Activated CD8-positive, alpha-beta T cell treated with anti-CD3 and anti-CD28 coated beads, Interleukin-2, amount 10 ng/mL, durations not matched to agents 7 days and 5 days (primary cell): ENCODE data around the gene ARHGEF37. TPM values are rescaled to one million over a fixed set of nuclear protein-coding genes. Genes with fewer than 3 reads are reported as not detected.
A peak's percentile ranks its signal among the peaks of the same experiment; 100 is the strongest.
"Not testable (repeated sequence)": the region's sequence is repeated elsewhere in the genome, so short reads cannot be mapped to it uniquely, and the experiment has no call there.

Experiments used
- ATAC-seq: fragments of 150-1000 bp; cut with Tn5 transposase; one replicate; pipeline ENCODE4 v1.10.0; 2021; ENCODE audit warnings: moderate library complexity
- CTCF ChIA-PET: fragments of 350-600 bp; sonication (Branson Sonifier 250); formaldehyde crosslinking; loops from one replicate; lab custom pipeline; 2021; ENCODE audit warnings: antibody characterized with exemption; lab: Charles Lee
- POLR2A ChIA-PET: fragments of 350-600 bp; sonication (Branson Sonifier 250); formaldehyde crosslinking; loops from one replicate; lab custom pipeline; 2021; ENCODE audit warnings: antibody characterized with exemption; lab: Charles Lee
- DNase-seq: peaks from one replicate; pipeline ENCODE4 v3.0.0-alpha.2; 2020
- H3K27ac Mint-ChIP-seq: one replicate; pipeline ENCODE4 v1.8.0; 2021; ENCODE audit warnings: mild to moderate bottlenecking, mixed read lengths
- H3K27me3 Mint-ChIP-seq: one replicate; pipeline ENCODE4 v1.8.0; 2021; ENCODE audit warnings: low read depth, mixed read lengths
- H3K36me3 Mint-ChIP-seq: one replicate; pipeline ENCODE4 v1.8.0; 2021; ENCODE audit warnings: low read depth, mixed read lengths
- H3K4me1 Mint-ChIP-seq: one replicate; pipeline ENCODE4 v1.8.0; 2021; ENCODE audit warnings: low read depth, mixed read lengths
- H3K4me3 Mint-ChIP-seq: one replicate; pipeline ENCODE4 v1.8.0; 2021; ENCODE audit warnings: mild to moderate bottlenecking, mixed read lengths
- H3K9me3 Mint-ChIP-seq: one replicate; pipeline ENCODE4 v1.8.0; 2022; ENCODE audit warnings: mixed read lengths; ENCODE audit not compliant: insufficient read depth
- total RNA-seq, 2 experiments: library from RNA; stranded (reverse); gene quantifications; one replicate each; pipeline ENCODE4 v1.2.3, GENCODE V29; 2021

ARHGEF37 gene
- total RNA-seq, 2 experiments from 2014 or later = 1.0 to 1.4 TPM

- Mint-ChIP-seq H3K27ac (no peak overlapping the region), H3K36me3 (no peaks in the 10 kb centered on the region), H3K4me3 (no peak overlapping the region), H3K4me1 (no peaks in the 10 kb centered on the region), H3K27me3 (no peaks in the 10 kb centered on the region), H3K9me3 (no peaks in the 10 kb centered on the region)
- no peak for DNase-seq
- ChIA-PET POLR2A (no interaction called here), CTCF (interaction anchor here (1.2 to 2.5 kb wide), 2 partner anchors 16 to 27 kb away, joined by 4 to 8 read pairs; no protein-coding TSS in a partner anchor)
- no peak for ATAC-seq
These were observed 59.2 kb downstream of the ARHGEF37 start for GRCh38 chr5:149640350-149640999.

- no peaks in the 10 kb centered on the region for H3K4me1 Mint-ChIP-seq
- no peaks in the 10 kb centered on the region for H3K36me3 Mint-ChIP-seq
- H3K27me3 Mint-ChIP-seq = no peaks in the 10 kb centered on the region
- POLR2A ChIA-PET = no interaction called here
- H3K27ac Mint-ChIP-seq = no peak overlapping the region
- no peaks in the 10 kb centered on the region for H3K9me3 Mint-ChIP-seq
- DNase-seq (no peak), ATAC-seq (no peak)
- CTCF ChIA-PET = interaction anchor here (1.2 to 2.5 kb wide), 2 partner anchors 16 to 26 kb away, joined by 4 to 8 read pairs; no protein-coding TSS in a partner anchor
- H3K4me3 Mint-ChIP-seq = no peak overlapping the region
These were observed 59.8 kb downstream of the ARHGEF37 start for GRCh38 chr5:149641000-149641576.

GRCh38 chr5:149641600-149641999 lies 60.3 kb downstream of the ARHGEF37 start:
- Mint-ChIP-seq H3K9me3 (no peaks in the 10 kb centered on the region), H3K27ac (no peak overlapping the region), H3K4me3 (no peak overlapping the region), H3K36me3 (no peaks in the 10 kb centered on the region), H3K27me3 (no peaks in the 10 kb centered on the region), H3K4me1 (no peaks in the 10 kb centered on the region)
- ChIA-PET POLR2A (no interaction called here), CTCF (interaction anchor here (0.8 to 2.5 kb wide), 3 partner anchors 15 to 193 kb away, joined by 3 to 8 read pairs (median 4); no protein-coding TSS in a partner anchor)
- ATAC-seq = no peak
- DNase-seq = no peak

GRCh38 chr5:149643781-149644180 lies 62.5 kb downstream of the ARHGEF37 start:
- no peaks in the 10 kb centered on the region for H3K27me3 Mint-ChIP-seq
- no peak for ATAC-seq
- POLR2A ChIA-PET = no interaction called here

GRCh38 chr5:149644629-149645028 lies 63.3 kb downstream of the ARHGEF37 start:
- ChIA-PET POLR2A (no interaction called here), CTCF (interaction anchor here (1.2 to 2.4 kb wide), 3 partner anchors 183 to 315 kb away, joined by 3 to 8 read pairs (median 4); no protein-coding TSS in a partner anchor)
- no peak overlapping the region for H3K27ac Mint-ChIP-seq
- no peaks in the 10 kb centered on the region for H3K27me3 Mint-ChIP-seq
- DNase-seq = no peak
- no peaks in the 10 kb centered on the region for H3K9me3 Mint-ChIP-seq
- no peak for ATAC-seq
- H3K4me1 Mint-ChIP-seq = no peaks in the 10 kb centered on the region
- H3K4me3 Mint-ChIP-seq = no peak overlapping the region
- no peaks in the 10 kb centered on the region for H3K36me3 Mint-ChIP-seq

More at GRCh38 chr5:149643781-149644180, 62.5 kb downstream of the ARHGEF37 start:
- Mint-ChIP-seq H3K4me3 (no peak overlapping the region), H3K36me3 (no peaks in the 10 kb centered on the region), H3K27ac (no peak overlapping the region), H3K4me1 (no peaks in the 10 kb centered on the region), H3K9me3 (no peaks in the 10 kb centered on the region)
- no peak for DNase-seq
- CTCF ChIA-PET = interaction anchor here (1.2 to 2.4 kb wide), 3 partner anchors 8 to 209 kb away, joined by 3 to 8 read pairs (median 3); no protein-coding TSS in a partner anchor

- Mint-ChIP-seq H3K36me3 (no peaks in the 10 kb centered on the region), H3K4me3 (no peak overlapping the region), H3K4me1 (no peaks in the 10 kb centered on the region), H3K27me3 (no peaks in the 10 kb centered on the region), H3K27ac (no peak overlapping the region), H3K9me3 (no peaks in the 10 kb centered on the region)
- POLR2A ChIA-PET = no interaction called here
- CTCF ChIA-PET = interaction anchor here (1.2 to 2.1 kb wide), 3 partner anchors 9 to 314 kb away, joined by 3 to 7 read pairs (median 4); no protein-coding TSS in a partner anchor
- no peak for DNase-seq
- ATAC-seq = no peak
These were observed 63.9 kb downstream of the ARHGEF37 start for GRCh38 chr5:149645236-149645635.

- Mint-ChIP-seq H3K27ac (no peak overlapping the region), H3K9me3 (no peaks in the 10 kb centered on the region), H3K27me3 (no peaks in the 10 kb centered on the region), H3K36me3 (no peaks in the 10 kb centered on the region), H3K4me1 (no peaks in the 10 kb centered on the region), H3K4me3 (no peak overlapping the region)
- CTCF ChIA-PET = interaction anchor here (1.1 to 2.1 kb wide), 3 partner anchors 9 to 313 kb away, joined by 3 to 7 read pairs (median 4); no protein-coding TSS in a partner anchor
- POLR2A ChIA-PET = no interaction called here
- ATAC-seq (no peak), DNase-seq (no peak)
These were observed 64.4 kb downstream of the ARHGEF37 start for GRCh38 chr5:149645725-149646124.

GRCh38 chr5:149646564-149646963 lies 65.3 kb downstream of the ARHGEF37 start:
- ATAC-seq (no peak), DNase-seq (no peak)
- no peaks in the 10 kb centered on the region for H3K27me3 Mint-ChIP-seq
- H3K4me1 Mint-ChIP-seq = no peaks in the 10 kb centered on the region
- no peak overlapping the region for H3K4me3 Mint-ChIP-seq
- no peaks in the 10 kb centered on the region for H3K36me3 Mint-ChIP-seq
- POLR2A ChIA-PET = no interaction called here
- H3K27ac Mint-ChIP-seq = no peak overlapping the region
- no peaks in the 10 kb centered on the region for H3K9me3 Mint-ChIP-seq
- CTCF ChIA-PET = interaction anchor here (1.1 to 2.1 kb wide), 2 partner anchors 10 to 188 kb away, joined by 3 to 7 read pairs; no protein-coding TSS in a partner anchor

- CTCF ChIA-PET = interaction anchor here (2.1 kb wide), 1 partner anchor 11 kb away, joined by 7 read pairs; no protein-coding TSS in a partner anchor
- ATAC-seq (no peak), DNase-seq (no peak)
- no peaks in the 10 kb centered on the region for H3K4me1 Mint-ChIP-seq
- no peak overlapping the region for H3K4me3 Mint-ChIP-seq
- H3K36me3 Mint-ChIP-seq = no peaks in the 10 kb centered on the region
- no peak overlapping the region for H3K27ac Mint-ChIP-seq
- no peaks in the 10 kb centered on the region for H3K9me3 Mint-ChIP-seq
- POLR2A ChIA-PET = no interaction called here
- no peaks in the 10 kb centered on the region for H3K27me3 Mint-ChIP-seq
These were observed 66.0 kb downstream of the ARHGEF37 start for GRCh38 chr5:149647334-149647733.

GRCh38 chr5:149648464-149649393 lies 67.4 kb downstream of the ARHGEF37 start:
- CTCF ChIA-PET = interaction anchor here (1.0 to 1.6 kb wide), 7 partner anchors 12 to 313 kb away, joined by 3 to 8 read pairs (median 3); no protein-coding TSS in a partner anchor

GRCh38 chr5:149649730-149650129 lies 68.4 kb downstream of the ARHGEF37 start:
- ATAC-seq, DNase-seq, H3K36me3 Mint-ChIP-seq, H3K9me3 Mint-ChIP-seq, H3K4me1 Mint-ChIP-seq, H3K27me3 Mint-ChIP-seq, H3K27ac Mint-ChIP-seq, H3K4me3 Mint-ChIP-seq: not testable (repeated sequence)
- CTCF ChIA-PET = interaction anchor here (1.0 to 1.6 kb wide), 4 partner anchors 13 to 312 kb away, joined by 3 to 8 read pairs (median 4); no protein-coding TSS in a partner anchor
- POLR2A ChIA-PET = interaction anchor here (1.2 kb wide), 1 partner anchor 98 kb away, joined by 3 read pairs; no protein-coding TSS in a partner anchor

More at GRCh38 chr5:149648464-149649393, 67.4 kb downstream of the ARHGEF37 start:
- ATAC-seq (peak; percentile 62), DNase-seq (peak; percentile 33)
- H3K27me3 Mint-ChIP-seq, H3K4me1 Mint-ChIP-seq, H3K27ac Mint-ChIP-seq, H3K4me3 Mint-ChIP-seq, H3K36me3 Mint-ChIP-seq, H3K9me3 Mint-ChIP-seq: not testable (repeated sequence)
- POLR2A ChIA-PET = interaction anchor here (1.2 kb wide), 1 partner anchor 97 kb away, joined by 3 read pairs; no protein-coding TSS in a partner anchor
